Keratinocyte (primary cell): ENCODE measurements around the gene FASTKD1.

ENCODE experiments used
- CTCF ChIP-seq, 3 experiments: IDR thresholded peaks in 1 of 3; conservative IDR thresholded peaks in 1 of 3; optimal IDR thresholded peaks in 1 of 3; 2 replicates in 2 of 3; 3 replicates in 1 of 3; pipeline versions ENCODE3 to v1.5.1; 2011; ENCODE audit warnings: low read length in 3 of 3, mild to moderate bottlenecking in 3 of 3, moderate library complexity in 2 of 3, control low read depth in 1 of 3, inconsistent platforms in 1 of 3; ENCODE audit not compliant: insufficient read depth in 2 of 3; ENCODE audit errors: extremely low read depth in 1 of 3
- EZH2 ChIP-seq: IDR thresholded peaks from one replicate; pipeline ENCODE4 v1.6.1; 2012; ENCODE audit warnings: inconsistent platforms, mild to moderate bottlenecking, low read length, moderate library complexity

GRCh38 chr2:169579044-169579443, 5.4 kb upstream of the FASTKD1 start:
- TF ChIP-seq CTCF (optimal IDR thresholded peaks at IDR 0.05 in 1 of 3, IDR thresholded peaks at IDR 0.05 in 1 of 3, conservative IDR thresholded peaks at IDR 0.05 in 1 of 3; ENCODE audit: extremely low read depth in 1 of 3, insufficient read depth in 2 of 3, low read length in 3 of 3) (no peak), EZH2 (no peak)
